WTC11 (cell line): ENCODE measurements around the gene KHDRBS1. TPM values are rescaled to one million over a fixed set of nuclear protein-coding genes. Genes with fewer than 3 reads are reported as not detected.
A peak's percentile ranks its signal among the peaks of the same experiment; 100 is the strongest.
"Not testable (repeated sequence)": the region's sequence is repeated elsewhere in the genome, so short reads cannot be mapped to it uniquely, and the experiment has no call there.

Experiments used
- ATAC-seq: fragments of 200-7000 bp; cut with Tn5 transposase; 2 replicates; pipeline ENCODE4 v1.10.0; 2021; ENCODE audit warnings: mild to moderate bottlenecking, moderate library complexity
- CTCF ChIA-PET: fragments of 300-600 bp; sonication (Branson Sonifier 250); formaldehyde crosslinking; loops from one replicate; lab custom pipeline; 2021; ENCODE audit warnings: antibody characterized with exemption; lab: Charles Lee
- POLR2A ChIA-PET: fragments of 350-600 bp; sonication (Branson Sonifier 250); formaldehyde crosslinking; loops from one replicate; lab custom pipeline; 2021; ENCODE audit warnings: antibody characterized with exemption; lab: Charles Lee
- DNase-seq: peaks from one replicate; pipeline ENCODE4 v3.0.0; 2021; ENCODE audit warnings: low spot score
- H3K27ac Mint-ChIP-seq: 2 replicates; pipeline ENCODE4 v1.8.0; 2021; ENCODE audit warnings: mixed read lengths
- H3K27me3 Mint-ChIP-seq: 2 replicates; pipeline ENCODE4 v1.8.0; 2021; ENCODE audit warnings: low read depth, mild to moderate bottlenecking, moderate library complexity, mixed read lengths
- H3K36me3 Mint-ChIP-seq: 2 replicates; pipeline ENCODE4 v1.8.0; 2021; ENCODE audit warnings: mixed read lengths
- H3K4me1 Mint-ChIP-seq: 2 replicates; pipeline ENCODE4 v1.8.0; 2022; ENCODE audit warnings: mixed read lengths
- H3K4me3 Mint-ChIP-seq: 2 replicates; pipeline ENCODE4 v1.8.0; 2021; ENCODE audit warnings: mild to moderate bottlenecking, moderate library complexity, mixed read lengths
- H3K9me3 Mint-ChIP-seq: 2 replicates; pipeline ENCODE4 v1.8.0; 2021; ENCODE audit warnings: mixed read lengths
- AR ChIP-seq: fragments of 250-450 bp; sonication (Bioruptor Pico); IDR thresholded peaks from 2 replicates; pipeline ENCODE4 v1.9.0; 2021; ENCODE audit warnings: mild to moderate bottlenecking
- CREM ChIP-seq: sonication (generic); formaldehyde crosslinking; IDR thresholded peaks from 2 replicates; pipeline ENCODE4 v1.8.1; 2022; ENCODE audit warnings: mild to moderate bottlenecking, missing genetic modification reagents, moderate library complexity
- ESRRA ChIP-seq: sonication (generic); formaldehyde crosslinking; IDR thresholded peaks from 2 replicates; pipeline ENCODE4 v1.8.1; 2022; ENCODE audit warnings: mild to moderate bottlenecking, missing genetic modification reagents, borderline replicate concordance
- GTF2I ChIP-seq: fragments of 250-450 bp; sonication (Bioruptor Pico); conservative IDR thresholded peaks from 2 replicates; pipeline ENCODE4 v1.4.0; 2021; ENCODE audit warnings: mild to moderate bottlenecking
- HMGXB4 ChIP-seq: sonication (generic); formaldehyde crosslinking; IDR thresholded peaks from 2 replicates; pipeline ENCODE4 v1.8.1; 2023; ENCODE audit warnings: mild to moderate bottlenecking, moderate library complexity, missing genetic modification reagents
- JAZF1 ChIP-seq: fragments of 250-450 bp; sonication (Bioruptor Pico); IDR thresholded peaks from 2 replicates; pipeline ENCODE4 v1.9.0; 2021; ENCODE audit warnings: moderate library complexity, mild to moderate bottlenecking, inconsistent platforms
- JUN ChIP-seq: sonication (generic); formaldehyde crosslinking; IDR thresholded peaks from 2 replicates; pipeline ENCODE4 v1.8.0; 2023; ENCODE audit warnings: mild to moderate bottlenecking, missing genetic modification reagents
- KAT7 ChIP-seq: sonication (generic); formaldehyde crosslinking; IDR thresholded peaks from 2 replicates; pipeline ENCODE4 v1.8.1; 2023; ENCODE audit warnings: missing genetic modification reagents, mild to moderate bottlenecking, borderline replicate concordance
- MAX ChIP-seq: sonication (generic); formaldehyde crosslinking; IDR thresholded peaks from 2 replicates; pipeline ENCODE4 v1.8.0; 2022; ENCODE audit warnings: mild to moderate bottlenecking, missing genetic modification reagents
- TEAD4 ChIP-seq: sonication (generic); formaldehyde crosslinking; IDR thresholded peaks from 2 replicates; pipeline ENCODE4 v1.8.0; 2022; ENCODE audit warnings: mild to moderate bottlenecking, missing genetic modification reagents
- ZNF317 ChIP-seq: sonication (generic); formaldehyde crosslinking; IDR thresholded peaks from 2 replicates; pipeline ENCODE4 v1.8.1; 2023; ENCODE audit warnings: low read depth, mild to moderate bottlenecking, moderate library complexity, missing genetic modification reagents, borderline replicate concordance
- total RNA-seq: library from RNA; stranded (reverse); gene quantifications from 3 replicates; pipeline ENCODE4 v1.2.3, GENCODE V29; 2021
- TF ChIP-seq, protein P1 (sequence below): sonication (generic); formaldehyde crosslinking; IDR thresholded peaks from 2 replicates; pipeline ENCODE4 v1.8.1; 2022; ENCODE audit warnings: low read depth, missing genetic modification reagents, borderline replicate concordance
- TF ChIP-seq, protein P2 (sequence below): sonication (generic); formaldehyde crosslinking; IDR thresholded peaks from 2 replicates; pipeline ENCODE4 v1.8.0; 2022; ENCODE audit warnings: mild to moderate bottlenecking, missing genetic modification reagents
- TF ChIP-seq, protein P3 (sequence below): fragments of 200-600 bp; IDR thresholded peaks from 2 replicates; pipeline ENCODE4 v1.8.0; 2022; ENCODE audit warnings: antibody characterized with exemption
- TF ChIP-seq, protein P4 (sequence below): sonication (generic); formaldehyde crosslinking; IDR thresholded peaks from 2 replicates; pipeline ENCODE4 v1.8.1; 2023; ENCODE audit warnings: mild to moderate bottlenecking, missing genetic modification reagents

KHDRBS1 gene
- total RNA-seq, 1 experiment from 2014 or later: 264 TPM

- peaks cover 4% of the 10 kb centered on the region for H3K27me3 Mint-ChIP-seq
- peaks cover 26% of the 10 kb centered on the region for H3K36me3 Mint-ChIP-seq
- H3K27ac Mint-ChIP-seq: peak overlapping the region; percentile 93
- H3K9me3 Mint-ChIP-seq: no peaks in the 10 kb centered on the region
- ATAC-seq: no peak
- ChIA-PET CTCF (interaction anchor here (2.0 to 2.6 kb wide), 3 partner anchors 11 to 58 kb away, joined by 5 to 12 read pairs (median 7); partner anchors contain the start of gene TMEM39B), POLR2A (interaction anchor here (0.6 to 0.9 kb wide), 2 partner anchors 44 to 48 kb away, joined by 4 read pairs; no protein-coding TSS in a partner anchor)
- H3K4me1 Mint-ChIP-seq: peaks cover 24% of the 10 kb centered on the region
- no peak for DNase-seq
- H3K4me3 Mint-ChIP-seq: peak overlapping the region; percentile 98
- TF ChIP-seq KAT7 (CRISPR knock-in tag): no peak
- TF ChIP-seq, protein P1, sequence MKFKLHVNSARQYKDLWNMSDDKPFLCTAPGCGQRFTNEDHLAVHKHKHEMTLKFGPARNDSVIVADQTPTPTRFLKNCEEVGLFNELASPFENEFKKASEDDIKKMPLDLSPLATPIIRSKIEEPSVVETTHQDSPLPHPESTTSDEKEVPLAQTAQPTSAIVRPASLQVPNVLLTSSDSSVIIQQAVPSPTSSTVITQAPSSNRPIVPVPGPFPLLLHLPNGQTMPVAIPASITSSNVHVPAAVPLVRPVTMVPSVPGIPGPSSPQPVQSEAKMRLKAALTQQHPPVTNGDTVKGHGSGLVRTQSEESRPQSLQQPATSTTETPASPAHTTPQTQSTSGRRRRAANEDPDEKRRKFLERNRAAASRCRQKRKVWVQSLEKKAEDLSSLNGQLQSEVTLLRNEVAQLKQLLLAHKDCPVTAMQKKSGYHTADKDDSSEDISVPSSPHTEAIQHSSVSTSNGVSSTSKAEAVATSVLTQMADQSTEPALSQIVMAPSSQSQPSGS: no peak
- TF ChIP-seq, protein P2, sequence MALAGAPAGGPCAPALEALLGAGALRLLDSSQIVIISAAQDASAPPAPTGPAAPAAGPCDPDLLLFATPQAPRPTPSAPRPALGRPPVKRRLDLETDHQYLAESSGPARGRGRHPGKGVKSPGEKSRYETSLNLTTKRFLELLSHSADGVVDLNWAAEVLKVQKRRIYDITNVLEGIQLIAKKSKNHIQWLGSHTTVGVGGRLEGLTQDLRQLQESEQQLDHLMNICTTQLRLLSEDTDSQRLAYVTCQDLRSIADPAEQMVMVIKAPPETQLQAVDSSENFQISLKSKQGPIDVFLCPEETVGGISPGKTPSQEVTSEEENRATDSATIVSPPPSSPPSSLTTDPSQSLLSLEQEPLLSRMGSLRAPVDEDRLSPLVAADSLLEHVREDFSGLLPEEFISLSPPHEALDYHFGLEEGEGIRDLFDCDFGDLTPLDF (CRISPR knock-in tag): no peak
- no peak for TF ChIP-seq CREM
Observed at GRCh38 chr1:32014948-32015273, 1.2 kb downstream of the KHDRBS1 start.

- DNase-seq (no peak), ATAC-seq (no peak)
- POLR2A ChIA-PET: no interaction called here
- Mint-ChIP-seq H3K36me3 (peaks cover 38% of the 10 kb centered on the region), H3K9me3 (no peaks in the 10 kb centered on the region), H3K4me3 (no peak overlapping the region), H3K27ac (0 out of 2 replicates have a peak overlapping the region, but pooled peaks have one; percentile 7), H3K4me1 (peaks cover 15% of the 10 kb centered on the region), H3K27me3 (no peaks in the 10 kb centered on the region)
- CTCF ChIA-PET: interaction anchor here (1.3 to 2.0 kb wide), 2 partner anchors 56 to 82 kb away, joined by 3 to 5 read pairs; partner anchors contain the start of gene PTP4A2
- TF ChIP-seq, protein P3, sequence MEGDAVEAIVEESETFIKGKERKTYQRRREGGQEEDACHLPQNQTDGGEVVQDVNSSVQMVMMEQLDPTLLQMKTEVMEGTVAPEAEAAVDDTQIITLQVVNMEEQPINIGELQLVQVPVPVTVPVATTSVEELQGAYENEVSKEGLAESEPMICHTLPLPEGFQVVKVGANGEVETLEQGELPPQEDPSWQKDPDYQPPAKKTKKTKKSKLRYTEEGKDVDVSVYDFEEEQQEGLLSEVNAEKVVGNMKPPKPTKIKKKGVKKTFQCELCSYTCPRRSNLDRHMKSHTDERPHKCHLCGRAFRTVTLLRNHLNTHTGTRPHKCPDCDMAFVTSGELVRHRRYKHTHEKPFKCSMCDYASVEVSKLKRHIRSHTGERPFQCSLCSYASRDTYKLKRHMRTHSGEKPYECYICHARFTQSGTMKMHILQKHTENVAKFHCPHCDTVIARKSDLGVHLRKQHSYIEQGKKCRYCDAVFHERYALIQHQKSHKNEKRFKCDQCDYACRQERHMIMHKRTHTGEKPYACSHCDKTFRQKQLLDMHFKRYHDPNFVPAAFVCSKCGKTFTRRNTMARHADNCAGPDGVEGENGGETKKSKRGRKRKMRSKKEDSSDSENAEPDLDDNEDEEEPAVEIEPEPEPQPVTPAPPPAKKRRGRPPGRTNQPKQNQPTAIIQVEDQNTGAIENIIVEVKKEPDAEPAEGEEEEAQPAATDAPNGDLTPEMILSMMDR: no peak
- TF ChIP-seq, protein P4, sequence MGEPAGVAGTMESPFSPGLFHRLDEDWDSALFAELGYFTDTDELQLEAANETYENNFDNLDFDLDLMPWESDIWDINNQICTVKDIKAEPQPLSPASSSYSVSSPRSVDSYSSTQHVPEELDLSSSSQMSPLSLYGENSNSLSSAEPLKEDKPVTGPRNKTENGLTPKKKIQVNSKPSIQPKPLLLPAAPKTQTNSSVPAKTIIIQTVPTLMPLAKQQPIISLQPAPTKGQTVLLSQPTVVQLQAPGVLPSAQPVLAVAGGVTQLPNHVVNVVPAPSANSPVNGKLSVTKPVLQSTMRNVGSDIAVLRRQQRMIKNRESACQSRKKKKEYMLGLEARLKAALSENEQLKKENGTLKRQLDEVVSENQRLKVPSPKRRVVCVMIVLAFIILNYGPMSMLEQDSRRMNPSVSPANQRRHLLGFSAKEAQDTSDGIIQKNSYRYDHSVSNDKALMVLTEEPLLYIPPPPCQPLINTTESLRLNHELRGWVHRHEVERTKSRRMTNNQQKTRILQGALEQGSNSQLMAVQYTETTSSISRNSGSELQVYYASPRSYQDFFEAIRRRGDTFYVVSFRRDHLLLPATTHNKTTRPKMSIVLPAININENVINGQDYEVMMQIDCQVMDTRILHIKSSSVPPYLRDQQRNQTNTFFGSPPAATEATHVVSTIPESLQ: no peak
- no peak for TF ChIP-seq HMGXB4 (CRISPR knock-in tag)
Observed at GRCh38 chr1:32020339-32020738, 6.7 kb downstream of the KHDRBS1 start.

DNA sequence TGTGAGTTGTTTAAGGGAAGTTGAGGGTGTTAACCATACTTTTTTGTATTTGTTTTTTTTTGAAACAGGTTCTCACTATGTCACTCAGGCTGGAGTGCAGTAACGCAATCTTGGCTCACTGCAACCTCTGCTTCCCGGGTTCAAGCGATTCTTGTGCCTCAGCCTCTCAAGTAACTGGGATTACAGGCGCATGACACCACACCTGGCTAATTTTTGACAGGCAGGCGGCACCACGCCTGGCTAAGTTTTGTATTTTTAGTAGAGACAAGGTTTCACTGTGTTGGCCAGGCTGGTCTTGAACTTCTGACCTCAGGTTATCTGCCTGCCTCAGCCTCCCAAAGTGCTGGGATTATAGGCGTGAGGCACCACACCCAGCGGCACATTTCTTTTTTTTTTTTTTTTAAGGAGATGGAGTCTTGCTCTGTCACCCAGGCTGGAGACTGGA is 7.9 kb downstream of the KHDRBS1 start:
- POLR2A ChIA-PET, H3K9me3 Mint-ChIP-seq, ATAC-seq, H3K4me1 Mint-ChIP-seq, DNase-seq, H3K27ac Mint-ChIP-seq, H3K4me3 Mint-ChIP-seq, H3K27me3 Mint-ChIP-seq: not testable (repeated sequence)
- H3K36me3 Mint-ChIP-seq: peaks cover 26% of the 10 kb centered on the region
- CTCF ChIA-PET: interaction anchor here (2.0 kb wide), 1 partner anchor 58 kb away, joined by 5 read pairs; no protein-coding TSS in a partner anchor

- DNase-seq: no peak
- ChIA-PET POLR2A (interaction anchor here (1.3 kb wide), 1 partner anchor 10 kb away, joined by 4 read pairs; the partner anchor contains the start of gene KHDRBS1), CTCF (interaction anchor here (1.2 to 1.6 kb wide), 4 partner anchors 19 to 50 kb away, joined by 3 to 5 read pairs (median 3); partner anchors contain the start of gene TMEM39B)
- TF ChIP-seq JAZF1 (CRISPR knock-in tag) (no peak), AR (CRISPR knock-in tag) (no peak), ESRRA (CRISPR knock-in tag) (no peak), MAX (no peak), JUN (no peak), ZNF317 (CRISPR knock-in tag) (no peak), GTF2I (CRISPR knock-in tag) (no peak), TEAD4 (CRISPR knock-in tag) (no peak)
- TF ChIP-seq, protein P2 (CRISPR knock-in tag): no peak
Observed at GRCh38 chr1:32023351-32023750, 9.7 kb downstream of the KHDRBS1 start.

More at GRCh38 chr1:32023351-32023750, 9.7 kb downstream of the KHDRBS1 start:
- Mint-ChIP-seq H3K4me1 (no peaks in the 10 kb centered on the region), H3K27ac (no peak overlapping the region), H3K27me3 (no peaks in the 10 kb centered on the region), H3K4me3 (no peak overlapping the region), H3K36me3 (peaks cover 19% of the 10 kb centered on the region), H3K9me3 (no peaks in the 10 kb centered on the region)
- no peak for ATAC-seq
